NCI-H2196 (cell line): ENCODE measurements around the gene CAMK1G.

Source experiments
- DNase-seq: peaks from one replicate; lab custom pipeline; 2025; ENCODE audit not compliant: unreplicated experiment; lab: John Stamatoyannopoulos, UW

The CAMK1G gene

GRCh38 chr1:209634005-209634737 is 50.7 kb downstream of the CAMK1G start:
- no peak for DNase-seq

GRCh38 chr1:209635850-209636249 is 52.3 kb downstream of the CAMK1G start:
- no peak for DNase-seq

GRCh38 chr1:209641832-209642172 is 58.3 kb downstream of the CAMK1G start:
- DNase-seq, result no peak

GRCh38 chr1:209642816-209643215 is 59.3 kb downstream of the CAMK1G start:
- no peak for DNase-seq

- DNase-seq, result no peak
Observed at GRCh38 chr1:209643285-209644020, 59.9 kb downstream of the CAMK1G start.

- no peak for DNase-seq
Observed at GRCh38 chr1:209645574-209646452, 62.3 kb downstream of the CAMK1G start.

GRCh38 chr1:209646558-209646957 is 63.0 kb downstream of the CAMK1G start:
- no peak for DNase-seq

- no peak for DNase-seq
Observed at GRCh38 chr1:209647156-209647555, 63.6 kb downstream of the CAMK1G start.

GRCh38 chr1:209648346-209648745 is 64.8 kb downstream of the CAMK1G start:
- DNase-seq, result no peak

GRCh38 chr1:209648931-209649776 is 65.6 kb downstream of the CAMK1G start:
- peak; percentile 20 for DNase-seq

- DNase-seq, result no peak
Observed at GRCh38 chr1:209650454-209650853, 66.9 kb downstream of the CAMK1G start.

- no peak for DNase-seq
Observed at GRCh38 chr1:209651138-209651587, 67.6 kb downstream of the CAMK1G start.

- no peak for DNase-seq
Observed at GRCh38 chr1:209652121-209652735, 68.7 kb downstream of the CAMK1G start, which contains the start of gene LAMB3. Gene LAMB3 (minus strand): TSS chr1:209652425. CDS start chr1:209650944, 1,481 bp downstream.

- peak; percentile 93 for DNase-seq
Observed at GRCh38 chr1:209652873-209653401, 69.4 kb downstream of the CAMK1G start.

GRCh38 chr1:209653915-209654351 is 70.4 kb downstream of the CAMK1G start:
- DNase-seq, result no peak

- DNase-seq, result no peak
Observed at GRCh38 chr1:209655411-209656231, 72.1 kb downstream of the CAMK1G start.

- DNase-seq, result no peak
Observed at GRCh38 chr1:209657140-209657879, 73.8 kb downstream of the CAMK1G start.

- DNase-seq, result no peak
Observed at GRCh38 chr1:209657918-209658317, 74.4 kb downstream of the CAMK1G start.
